MM.1S (cell line): ENCODE measurements around the gene MYOCOS.

Experiments
- DNase-seq: peaks from one replicate; pipeline ENCODE4 v3.0.0-alpha.2; 2015
- H2AFZ ChIP-seq: fragments of 300-600 bp; sonication (generic); 2 replicates; pipeline ENCODE4 v1.6.0; 2016; ENCODE audit warnings: antibody characterized with exemption, low read length
- H3F3A ChIP-seq: fragments of 300-600 bp; sonication (generic); 2 replicates; pipeline ENCODE4 v1.6.1; 2016; ENCODE audit warnings: mild to moderate bottlenecking, antibody characterized with exemption, low read length, moderate library complexity, mixed read lengths; ENCODE audit not compliant: insufficient read depth
- H3K27ac ChIP-seq: fragments of 300-600 bp; sonication (generic); 2 replicates; pipeline ENCODE4 v1.5.1; 2016; ENCODE audit warnings: mild to moderate bottlenecking, low read length
- H3K27me3 ChIP-seq: fragments of 300-600 bp; sonication (generic); replicated peaks from 2 replicates; pipeline ENCODE4 v1.6.0; 2016; ENCODE audit warnings: low read length; ENCODE audit not compliant: insufficient read depth
- H3K36me3 ChIP-seq: fragments of 300-600 bp; sonication (generic); replicated peaks from 2 replicates; pipeline ENCODE4 v1.6.1; 2016; ENCODE audit warnings: mild to moderate bottlenecking, low read length, mixed read lengths; ENCODE audit not compliant: insufficient read depth
- H3K4me1 ChIP-seq: fragments of 300-600 bp; sonication (generic); 2 replicates; pipeline ENCODE4 v1.6.1; 2016; ENCODE audit warnings: low read length, mixed read lengths
- H3K4me2 ChIP-seq: fragments of 300-600 bp; sonication (generic); 2 replicates; pipeline ENCODE4 v1.6.0; 2016; ENCODE audit warnings: low read depth, low read length
- H3K4me3 ChIP-seq: fragments of 300-600 bp; sonication (generic); 2 replicates; pipeline ENCODE4 v1.5.1; 2016; ENCODE audit warnings: low read length, mixed read lengths
- H3K79me2 ChIP-seq: fragments of 300-600 bp; sonication (generic); 2 replicates; pipeline ENCODE4 v1.6.1; 2016; ENCODE audit warnings: mixed run types, low read length, mixed read lengths
- H3K9ac ChIP-seq: fragments of 300-600 bp; sonication (generic); 2 replicates; pipeline ENCODE4 v1.6.1; 2016; ENCODE audit warnings: low read length, mixed read lengths
- H3K9me2 ChIP-seq: fragments of 300-600 bp; sonication (generic); replicated peaks from 2 replicates; pipeline ENCODE4 v1.6.1; 2016; ENCODE audit warnings: mild to moderate bottlenecking, low read length, mixed read lengths; ENCODE audit not compliant: insufficient read depth
- H3K9me3 ChIP-seq: fragments of 300-600 bp; sonication (generic); replicated peaks from 2 replicates; pipeline ENCODE4 v1.6.1; 2016; ENCODE audit warnings: mild to moderate bottlenecking, low read length, mixed read lengths; ENCODE audit not compliant: insufficient read depth
- H4K20me1 ChIP-seq: fragments of 300-600 bp; sonication (generic); 2 replicates; pipeline ENCODE4 v1.6.1; 2016; ENCODE audit warnings: mild to moderate bottlenecking, low read length, moderate library complexity, mixed read lengths; ENCODE audit not compliant: insufficient read depth
- CTCF ChIP-seq: fragments of 300-600 bp; sonication (generic); IDR thresholded peaks from 2 replicates; pipeline ENCODE4 v1.5.1; 2016; ENCODE audit warnings: antibody characterized with exemption, low read length, mixed read lengths
- EZH2 ChIP-seq: fragments of 300-600 bp; sonication (generic); optimal IDR thresholded peaks from 2 replicates; pipeline ENCODE3; 2017; ENCODE audit warnings: low read depth, mild to moderate bottlenecking, antibody characterized with exemption, low read length, mixed read lengths
- EZH2phosphoT487 ChIP-seq: fragments of 300-600 bp; sonication (generic); IDR thresholded peaks from 2 replicates; pipeline ENCODE4 v1.6.1; 2018; ENCODE audit warnings: antibody characterized with exemption, low read length

MYOCOS gene

GRCh38 chr1:171644805-171645483 is 22.9 kb downstream of the MYOCOS start:
- Histone ChIP-seq H3K79me2 (no peaks in the 10 kb centered on the region), H4K20me1 (no peaks in the 10 kb centered on the region), H3K27ac (no peak overlapping the region), H3K27me3 (no peaks in the 10 kb centered on the region), H2AFZ (peak overlapping the region; percentile 69), H3K9me3 (no peaks in the 10 kb centered on the region), H3F3A (no peaks in the 10 kb centered on the region), H3K4me3 (no peak overlapping the region), H3K4me1 (no peaks in the 10 kb centered on the region), H3K36me3 (no peaks in the 10 kb centered on the region), H3K9ac (no peak overlapping the region), H3K4me2 (peak overlapping the region; percentile 42), H3K9me2 (no peaks in the 10 kb centered on the region)
- TF ChIP-seq EZH2phosphoT487: no peak
- TF ChIP-seq CTCF: peak; percentile 93
- DNase-seq: peak; percentile 91

GRCh38 chr1:171645553-171646248 is 23.7 kb downstream of the MYOCOS start:
- Histone ChIP-seq H3K9me3 (no peaks in the 10 kb centered on the region), H3F3A (no peaks in the 10 kb centered on the region), H2AFZ (peak overlapping the region; percentile 69), H3K27ac (no peak overlapping the region), H3K36me3 (no peaks in the 10 kb centered on the region), H3K4me1 (no peaks in the 10 kb centered on the region), H3K4me2 (peak overlapping the region; percentile 42; the same call in 1 of the 2 replicates), H4K20me1 (no peaks in the 10 kb centered on the region), H3K9ac (no peak overlapping the region), H3K79me2 (no peaks in the 10 kb centered on the region), H3K27me3 (no peaks in the 10 kb centered on the region), H3K4me3 (no peak overlapping the region), H3K9me2 (no peaks in the 10 kb centered on the region)
- TF ChIP-seq EZH2: no peak
- TF ChIP-seq CTCF: no peak
- TF ChIP-seq EZH2phosphoT487: no peak
- no peak for DNase-seq

GRCh38 chr1:171646249-171646560 is 24.2 kb downstream of the MYOCOS start:
- no peak for DNase-seq
- Histone ChIP-seq H3K4me3 (no peak overlapping the region), H2AFZ (no peak overlapping the region), H3K4me1 (no peaks in the 10 kb centered on the region), H3K9ac (no peak overlapping the region), H3K9me3 (no peaks in the 10 kb centered on the region), H3K27me3 (no peaks in the 10 kb centered on the region), H3K27ac (no peak overlapping the region), H3K79me2 (no peaks in the 10 kb centered on the region), H3K36me3 (no peaks in the 10 kb centered on the region), H3K9me2 (no peaks in the 10 kb centered on the region), H3K4me2 (no peak overlapping the region), H4K20me1 (no peaks in the 10 kb centered on the region), H3F3A (no peaks in the 10 kb centered on the region)
- TF ChIP-seq CTCF: no peak
- no peak for TF ChIP-seq EZH2
- no peak for TF ChIP-seq EZH2phosphoT487
